22Rv1 (cell line): Measurements from ENCODE around the gene KLB.
"Not testable (repeated sequence)": the region's sequence is repeated elsewhere in the genome, so short reads cannot be mapped to it uniquely, and the experiment has no call there.

Experiments used
- CTCF ChIP-seq: fragments of 450-650 bp; IDR thresholded peaks from 2 replicates; pipeline ENCODE4 v1.5.1; 2017; ENCODE audit warnings: mild to moderate bottlenecking
- ZFX ChIP-seq: fragments of 450-650 bp; IDR thresholded peaks from 2 replicates; pipeline ENCODE4 v1.6.1; 2017; ENCODE audit warnings: antibody characterized with exemption, borderline replicate concordance

GRCh38 chr4:39401640-39402039 is 5.1 kb upstream of the KLB start:
- TF ChIP-seq CTCF, ZFX: not testable (repeated sequence)
